Neural progenitor cell (in vitro differentiated cells): Measurements from ENCODE around the gene HSDL2. TPM values are rescaled to one million over a fixed set of nuclear protein-coding genes. Genes with fewer than 3 reads are reported as not detected.

Experiments
- DNase-seq: peaks from one replicate; pipeline ENCODE4 v3.0.0-alpha.2; 2016; ENCODE audit warnings: low spot score
- H2AFZ ChIP-seq: fragments of 200-600 bp; sonication (generic); replicated peaks from 2 replicates; pipeline ENCODE4 v1.6.1; 2016; ENCODE audit warnings: antibody characterized with exemption
- H3F3A ChIP-seq: fragments of 200-600 bp; sonication (generic); 2 replicates; pipeline ENCODE4 v1.6.1; 2016; ENCODE audit warnings: antibody characterized with exemption, low read depth
- H3K27ac ChIP-seq: fragments of 200-600 bp; sonication (generic); 2 replicates; pipeline ENCODE4 v1.5.1; 2016; ENCODE audit warnings: mild to moderate bottlenecking
- H3K27me3 ChIP-seq: fragments of 200-600 bp; sonication (generic); 2 replicates; pipeline ENCODE4 v1.6.1; 2016; ENCODE audit warnings: mild to moderate bottlenecking, moderate library complexity
- H3K36me3 ChIP-seq: fragments of 200-600 bp; sonication (generic); 2 replicates; pipeline ENCODE4 v1.5.1; 2016
- H3K4me1 ChIP-seq: fragments of 200-600 bp; sonication (generic); 2 replicates; pipeline ENCODE4 v1.6.1; 2016; ENCODE audit warnings: mixed run types
- H3K4me2 ChIP-seq: fragments of 200-600 bp; sonication (generic); 2 replicates; pipeline ENCODE4 v1.6.1; 2016
- H3K4me3 ChIP-seq: fragments of 200-600 bp; sonication (generic); 2 replicates; pipeline ENCODE4 v1.5.1; 2016
- H3K79me2 ChIP-seq: fragments of 200-600 bp; sonication (generic); 2 replicates; pipeline ENCODE4 v1.6.1; 2016; ENCODE audit warnings: low read depth
- H3K9ac ChIP-seq: fragments of 200-600 bp; sonication (generic); 2 replicates; pipeline ENCODE4 v1.6.1; 2016
- H3K9me3 ChIP-seq: fragments of 200-600 bp; sonication (generic); 2 replicates; pipeline ENCODE4 v1.5.1; 2016; ENCODE audit warnings: low read depth
- H4K20me1 ChIP-seq: fragments of 200-600 bp; sonication (generic); 2 replicates; pipeline ENCODE4 v1.6.1; 2016; ENCODE audit warnings: low read depth
- H3K27ac Mint-ChIP-seq: 3 replicates; pipeline ENCODE4 v1.8.0; 2021; ENCODE audit warnings: mixed read lengths
- H3K27me3 Mint-ChIP-seq: 2 replicates; pipeline ENCODE4 v1.8.0; 2022; ENCODE audit warnings: low read depth, mild to moderate bottlenecking, inconsistent platforms, moderate library complexity, mixed read lengths; ENCODE audit not compliant: insufficient read depth
- H3K36me3 Mint-ChIP-seq: 3 replicates; pipeline ENCODE4 v1.8.0; 2021; ENCODE audit warnings: mixed read lengths
- H3K4me1 Mint-ChIP-seq: 3 replicates; pipeline ENCODE4 v1.8.0; 2021; ENCODE audit warnings: mixed read lengths
- H3K4me3 Mint-ChIP-seq: 3 replicates; pipeline ENCODE4 v1.8.0; 2021; ENCODE audit warnings: mild to moderate bottlenecking, moderate library complexity, mixed read lengths
- H3K9me3 Mint-ChIP-seq: 3 replicates; pipeline ENCODE4 v1.8.0; 2020; ENCODE audit warnings: mixed read lengths
- CTCF ChIP-seq: fragments of 200-600 bp; sonication (generic); IDR thresholded peaks from 2 replicates; pipeline ENCODE4 v1.5.1; 2017; ENCODE audit warnings: antibody characterized with exemption, mild to moderate bottlenecking
- EZH2 ChIP-seq: fragments of 200-600 bp; sonication (generic); IDR thresholded peaks from 2 replicates; pipeline ENCODE4 v1.6.1; 2017; ENCODE audit warnings: antibody characterized with exemption, mild to moderate bottlenecking, moderate library complexity
- EZH2phosphoT487 ChIP-seq: fragments of 200-600 bp; sonication (generic); IDR thresholded peaks from 2 replicates; pipeline ENCODE4 v1.6.1; 2017; ENCODE audit warnings: antibody characterized with exemption
- total RNA-seq: library from RNA; depleted of rRNA; stranded (reverse); fragments of >200 nt; gene quantifications from 2 replicates; pipeline ENCODE4 v1.2.3, GENCODE V29; 2015; ENCODE audit warnings: low replicate concordance

Gene HSDL2
- total RNA-seq, 1 donor from 2014 or later, result 23.8 TPM

- H3K9me3 Mint-ChIP-seq, result no peaks in the 10 kb centered on the region
- H3K27ac Mint-ChIP-seq, result peak within 1 kb of the TSS; percentile 99
- peaks cover 9% of the 10 kb centered on the region for H3K36me3 Mint-ChIP-seq
- Histone ChIP-seq H3K27me3 (no peaks in the 10 kb centered on the region), H3K4me1 (peaks cover 28% of the 10 kb centered on the region), H3F3A (peaks cover 16% of the 10 kb centered on the region), H3K27ac (peak within 1 kb of the TSS; percentile 95), H2AFZ (peak within 1 kb of the TSS; percentile 97), H3K36me3 (no peaks in the 10 kb centered on the region), H4K20me1 (peaks cover 38% of the 10 kb centered on the region), H3K9ac (peak within 1 kb of the TSS; percentile 83), H3K4me3 (peak within 1 kb of the TSS; percentile 99), H3K9me3 (no peaks in the 10 kb centered on the region), H3K79me2 (peaks cover 61% of the 10 kb centered on the region), H3K4me2 (peak within 1 kb of the TSS; percentile 99)
- peaks cover 46% of the 10 kb centered on the region for H3K4me1 Mint-ChIP-seq
- TF ChIP-seq EZH2 (no peak), EZH2phosphoT487 (no peak), CTCF (no peak)
- peak; percentile 95 for DNase-seq
- H3K27me3 Mint-ChIP-seq, result peaks cover 5% of the 10 kb centered on the region
- peak within 1 kb of the TSS; percentile 99 for H3K4me3 Mint-ChIP-seq
These were observed 106.5 kb downstream of the HSDL2 start, which contains the start of gene KIAA1958 for GRCh38 chr9:112486221-112487007. Gene KIAA1958, plus strand, starts transcription at chr9:112486827. Its CDS starts 87,254 bp downstream, at chr9:112574081.

GRCh38 chr9:112487008-112487798 lies 107.3 kb downstream of the HSDL2 start:
- no peaks in the 10 kb centered on the region for H3K9me3 ChIP-seq
- no peaks in the 10 kb centered on the region for H3K36me3 ChIP-seq
- no peaks in the 10 kb centered on the region for H3K27me3 ChIP-seq
- Mint-ChIP-seq H3K36me3 (peaks cover 13% of the 10 kb centered on the region), H3K4me1 (peaks cover 48% of the 10 kb centered on the region), H3K4me3 (peak overlapping the region; percentile 99), H3K27me3 (peaks cover 5% of the 10 kb centered on the region), H3K9me3 (peaks cover 3% of the 10 kb centered on the region), H3K27ac (peak overlapping the region; percentile 99)
- peaks cover 38% of the 10 kb centered on the region for H4K20me1 ChIP-seq
- peak; percentile 87 for DNase-seq
- H3K79me2 ChIP-seq, result peaks cover 69% of the 10 kb centered on the region
- peaks cover 28% of the 10 kb centered on the region for H3K4me1 ChIP-seq
- H3K4me3 ChIP-seq, result peak overlapping the region; percentile 99
- peak overlapping the region; percentile 95 for H3K27ac ChIP-seq
- TF ChIP-seq CTCF (no peak), EZH2 (no peak), EZH2phosphoT487 (no peak)
- peak overlapping the region; percentile 89 for H2AFZ ChIP-seq
- peak overlapping the region; percentile 83 for H3K9ac ChIP-seq
- H3F3A ChIP-seq, result peaks cover 16% of the 10 kb centered on the region
- peak overlapping the region; percentile 92 for H3K4me2 ChIP-seq

GRCh38 chr9:112487799-112488340 lies 108.0 kb downstream of the HSDL2 start:
- H3K9me3 ChIP-seq, result no peaks in the 10 kb centered on the region
- peak overlapping the region; percentile 99 for H3K4me3 ChIP-seq
- H2AFZ ChIP-seq, result peak overlapping the region; percentile 89
- H3K27me3 Mint-ChIP-seq, result peaks cover 5% of the 10 kb centered on the region
- peak overlapping the region; percentile 83 for H3K9ac ChIP-seq
- peaks cover under 1% of the 10 kb centered on the region for H3K36me3 ChIP-seq
- H3K4me3 Mint-ChIP-seq, result peak overlapping the region; percentile 99
- TF ChIP-seq EZH2 (no peak), CTCF (no peak), EZH2phosphoT487 (no peak)
- peaks cover 18% of the 10 kb centered on the region for H3K36me3 Mint-ChIP-seq
- H3K9me3 Mint-ChIP-seq, result peaks cover 9% of the 10 kb centered on the region
- H3K4me1 ChIP-seq, result peaks cover 28% of the 10 kb centered on the region
- DNase-seq, result peak; percentile 31
- H3K27ac ChIP-seq, result peak overlapping the region; percentile 95
- H3K27ac Mint-ChIP-seq, result peak overlapping the region; percentile 99
- peaks cover 16% of the 10 kb centered on the region for H3F3A ChIP-seq
- peak overlapping the region; percentile 92 for H3K4me2 ChIP-seq
- no peaks in the 10 kb centered on the region for H3K27me3 ChIP-seq
- peaks cover 38% of the 10 kb centered on the region for H4K20me1 ChIP-seq
- H3K4me1 Mint-ChIP-seq, result peaks cover 48% of the 10 kb centered on the region
- H3K79me2 ChIP-seq, result peaks cover 75% of the 10 kb centered on the region
